T-cell (primary cell): Measurements from ENCODE around the gene CEP164. TPM values are rescaled to one million over a fixed set of nuclear protein-coding genes. Genes with fewer than 3 reads are reported as not detected.

ENCODE experiments used
- ATAC-seq, 4 experiments: fragments of 200-7000 bp in 3 of 4; fragments of 150-1000 bp in 1 of 4; cut with Tn5 transposase; replicated peaks in 1 of 4; 1 replicate in 3 of 4; 2 replicates in 1 of 4; pipeline ENCODE4 v1.10.0; 2021; ENCODE audit warnings: moderate library complexity in 3 of 4, mild to moderate bottlenecking in 2 of 4, moderate number of reproducible peaks in 1 of 4
- CTCF ChIA-PET, 2 donors: fragments of 300-600 bp; sonication (Branson Sonifier 250); formaldehyde crosslinking; loops; one replicate each; lab custom pipeline; 2022; ENCODE audit warnings: antibody characterized with exemption in 2 of 2; lab: Charles Lee
- POLR2A ChIA-PET, 2 donors: fragments of 300-600 bp; sonication (Branson Sonifier 250); formaldehyde crosslinking; loops; one replicate each; lab custom pipeline; 2022; ENCODE audit warnings: antibody characterized with exemption in 2 of 2; lab: Charles Lee
- DNase-seq, 35 experiments: peaks; one replicate each; pipeline versions ENCODE4 v3.0.0 to v3.0.0-alpha.2; 2013 to 2023
- H3K27ac ChIP-seq: one replicate; pipeline ENCODE4 v1.5.1; 2013; ENCODE audit warnings: low read length
- H3K27me3 ChIP-seq, 2 experiments: replicated peaks in 1 of 2; 1 replicate in 1 of 2; 2 replicates in 1 of 2; pipeline versions ENCODE4 v1.6.1 to v1.7.0; 2013; ENCODE audit warnings: low read length in 1 of 2, mixed read lengths in 1 of 2; ENCODE audit not compliant: control insufficient read depth in 2 of 2, insufficient read depth in 2 of 2; ENCODE audit errors: extremely low read depth in 1 of 2
- H3K36me3 ChIP-seq, 2 donors: 1 replicate in 1 of 2; 2 replicates in 1 of 2; pipeline versions ENCODE4 v1.6.1 to v1.7.0; 2013; ENCODE audit warnings: low read length in 1 of 2; ENCODE audit not compliant: control insufficient read depth in 2 of 2, insufficient read depth in 1 of 2; ENCODE audit errors: extremely low read depth in 1 of 2
- H3K4me1 ChIP-seq, 2 experiments: 1 replicate in 1 of 2; 2 replicates in 1 of 2; pipeline versions ENCODE4 v1.6.1 to v1.7.0; 2013; ENCODE audit warnings: low read length in 2 of 2, mixed read lengths in 1 of 2; ENCODE audit not compliant: insufficient read depth in 2 of 2, control insufficient read depth in 1 of 2; ENCODE audit errors: extremely low read depth in 1 of 2
- H3K4me3 ChIP-seq, 2 donors: 1 replicate in 1 of 2; 2 replicates in 1 of 2; pipeline versions ENCODE4 v1.5.1 to v1.7.0; 2013; ENCODE audit warnings: mild to moderate bottlenecking in 2 of 2, low read length in 1 of 2, moderate library complexity in 1 of 2; ENCODE audit not compliant: control insufficient read depth in 1 of 2; ENCODE audit errors: extremely low read depth in 1 of 2
- H3K9me3 ChIP-seq: 2 replicates; pipeline ENCODE4 v1.7.0; 2013
- H3K27ac Mint-ChIP-seq, 2 donors: one replicate each; pipeline ENCODE4 v1.8.0; 2020 to 2021; ENCODE audit warnings: mild to moderate bottlenecking in 2 of 2, mixed read lengths in 2 of 2
- H3K27me3 Mint-ChIP-seq, 2 donors: one replicate each; pipeline ENCODE4 v1.8.0; 2021 to 2022; ENCODE audit warnings: mixed read lengths in 2 of 2
- H3K36me3 Mint-ChIP-seq: one replicate; pipeline ENCODE4 v1.8.0; 2021; ENCODE audit warnings: mixed read lengths
- H3K4me1 Mint-ChIP-seq, 3 donors: one replicate each; pipeline ENCODE4 v1.8.0; 2020 to 2022; ENCODE audit warnings: mixed read lengths in 3 of 3, mild to moderate bottlenecking in 1 of 3
- H3K4me3 Mint-ChIP-seq, 3 donors: one replicate each; pipeline ENCODE4 v1.8.0; 2020 to 2022; ENCODE audit warnings: mild to moderate bottlenecking in 3 of 3, mixed read lengths in 3 of 3, moderate library complexity in 3 of 3
- H3K9me3 Mint-ChIP-seq, 3 donors: one replicate each; pipeline ENCODE4 v1.8.0; 2020 to 2022; ENCODE audit warnings: mixed read lengths in 3 of 3
- WGBS: methylation state at CpG from one replicate; pipeline ENCODE4 v1.1.5; 2013; ENCODE audit warnings: missing lambda C conversion rate; ENCODE audit not compliant: insufficient coverage; 5-methylcytosine and 5-hydroxymethylcytosine counted together
- total RNA-seq, 35 experiments: library from RNA in 6 of 35; stranded (reverse) in 6 of 35; fragments of 120-200 nt in 1 of 35; gene quantifications; one replicate each; pipeline versions ENCODE4 v1.2.1 to v1.2.4 and lab custom pipeline; 2013 to 2026

The CEP164 gene
- total RNA-seq, 5 donors from 2014 or later (not counting 1 experiment from before 2014, with no cell fraction given) = 44.5 to 59.9 (median 52.5) TPM

DNA sequence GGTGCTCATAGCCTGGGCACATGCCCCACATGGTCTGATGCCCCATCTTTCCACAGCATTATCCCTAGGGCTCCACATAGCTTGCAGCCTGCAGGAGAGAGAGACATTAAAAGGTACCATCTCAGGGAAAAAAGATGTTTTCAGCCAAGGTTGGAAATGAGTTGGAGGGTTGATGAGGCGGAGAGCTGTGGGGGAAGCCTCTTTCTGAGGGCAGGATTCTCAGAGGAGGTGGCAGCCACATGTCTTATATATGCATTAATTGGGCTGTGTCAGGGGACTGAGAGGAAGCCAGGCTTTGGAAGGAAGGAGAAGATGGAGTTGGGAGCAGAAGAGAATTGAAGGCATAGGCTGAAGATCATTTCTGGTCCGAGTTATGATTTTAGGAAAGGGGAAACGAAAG is 57.8 kb downstream of the CEP164 start:
- ChIA-PET CTCF (no interaction called here), POLR2A (no interaction called here)
- H3K27ac Mint-ChIP-seq = no peak overlapping the region
- no peaks in the 10 kb centered on the region for H3K27me3 ChIP-seq
- DNase-seq (no peak), ATAC-seq (no peak)
- peaks cover 0 to 59% of the 10 kb centered on the region in 2 donors for H3K36me3 ChIP-seq
- no peak overlapping the region for H3K27ac ChIP-seq
- H3K27me3 Mint-ChIP-seq = no peaks in the 10 kb centered on the region
- H3K9me3 Mint-ChIP-seq = no peaks in the 10 kb centered on the region
- no peaks in the 10 kb centered on the region for H3K4me1 Mint-ChIP-seq
- peaks cover 64% of the 10 kb centered on the region for H3K36me3 Mint-ChIP-seq
- H3K4me3 Mint-ChIP-seq = no peak overlapping the region
- no peaks in the 10 kb centered on the region for H3K4me1 ChIP-seq
- H3K4me3 ChIP-seq = no peak overlapping the region
- H3K9me3 ChIP-seq = no peaks in the 10 kb centered on the region
- WGBS = 100% methylated on average over 1 of the region's 3 CpGs

DNA sequence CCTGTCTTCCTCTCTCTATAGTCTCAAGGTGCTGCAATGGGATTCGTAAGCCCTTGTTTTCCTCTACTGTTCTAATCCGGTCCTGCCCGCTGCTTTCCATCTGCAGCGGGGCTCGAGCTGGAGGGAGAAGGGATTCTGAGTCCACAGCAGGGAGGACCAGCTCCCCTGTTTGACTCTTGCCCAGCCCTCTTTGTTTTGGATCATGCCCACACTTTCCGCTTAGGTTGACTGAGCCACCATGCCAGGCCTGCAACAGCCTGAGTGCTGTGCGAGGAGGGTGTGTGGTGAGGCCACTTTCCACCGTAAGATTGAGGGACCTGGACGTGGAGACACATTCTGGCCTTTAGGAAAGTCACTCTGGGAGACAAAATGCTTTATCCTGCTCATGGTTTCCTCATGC is 58.3 kb downstream of the CEP164 start:
- Mint-ChIP-seq H3K27me3 (no peaks in the 10 kb centered on the region), H3K4me1 (no peaks in the 10 kb centered on the region), H3K4me3 (no peak overlapping the region), H3K9me3 (no peaks in the 10 kb centered on the region), H3K27ac (no peak overlapping the region), H3K36me3 (peaks cover 64% of the 10 kb centered on the region)
- no peaks in the 10 kb centered on the region for H3K4me1 ChIP-seq
- DNase-seq (no peak), ATAC-seq (no peak)
- no peak overlapping the region for H3K27ac ChIP-seq
- no peaks in the 10 kb centered on the region for H3K27me3 ChIP-seq
- H3K9me3 ChIP-seq = no peaks in the 10 kb centered on the region
- POLR2A ChIA-PET = no interaction called here
- WGBS = 97% methylated on average over 8 of the region's 9 CpGs
- CTCF ChIA-PET = no interaction called here
- H3K4me3 ChIP-seq = no peak overlapping the region
- H3K36me3 ChIP-seq = peaks cover 0 to 59% of the 10 kb centered on the region in 2 donors

DNA sequence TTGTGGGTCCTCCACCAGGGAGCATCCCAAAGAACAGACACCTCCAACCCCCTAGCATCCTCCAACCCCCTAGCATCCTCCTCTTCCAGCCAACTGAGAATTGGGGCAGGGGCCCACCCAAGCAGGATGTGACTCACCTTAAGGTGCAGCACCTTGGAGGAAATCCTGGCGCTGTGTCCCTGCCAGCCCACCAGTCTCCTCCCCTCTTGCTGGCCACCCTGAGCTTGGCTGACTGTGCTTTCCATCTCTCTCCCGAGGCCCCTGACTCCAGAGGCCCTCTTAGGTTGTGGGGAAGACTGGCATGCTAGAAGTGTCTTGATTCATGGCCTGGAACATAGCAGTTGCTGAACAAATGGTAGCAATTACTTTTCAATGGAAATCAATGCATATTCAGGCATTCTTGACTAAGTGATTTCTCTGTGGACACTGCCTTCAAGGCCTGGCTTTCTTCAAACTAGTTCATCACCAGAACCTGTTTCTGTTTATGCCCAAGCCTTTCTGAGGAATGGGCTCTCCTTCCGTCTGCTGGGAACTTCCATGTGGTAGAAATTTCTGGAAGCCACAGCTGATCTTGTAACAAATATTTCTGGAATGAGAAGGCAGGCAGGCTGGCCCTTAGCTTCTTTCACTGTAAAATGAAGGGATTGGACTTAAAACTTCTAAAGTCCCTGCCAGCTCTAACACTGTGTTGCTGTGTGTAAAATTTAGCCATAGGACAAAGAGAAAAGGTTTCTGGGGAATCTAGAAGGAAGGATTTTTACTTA is 60.5 kb downstream of the CEP164 start:
- no peak for ATAC-seq
- CTCF ChIA-PET = no interaction called here
- peaks cover 72% of the 10 kb centered on the region for H3K36me3 Mint-ChIP-seq

DNA sequence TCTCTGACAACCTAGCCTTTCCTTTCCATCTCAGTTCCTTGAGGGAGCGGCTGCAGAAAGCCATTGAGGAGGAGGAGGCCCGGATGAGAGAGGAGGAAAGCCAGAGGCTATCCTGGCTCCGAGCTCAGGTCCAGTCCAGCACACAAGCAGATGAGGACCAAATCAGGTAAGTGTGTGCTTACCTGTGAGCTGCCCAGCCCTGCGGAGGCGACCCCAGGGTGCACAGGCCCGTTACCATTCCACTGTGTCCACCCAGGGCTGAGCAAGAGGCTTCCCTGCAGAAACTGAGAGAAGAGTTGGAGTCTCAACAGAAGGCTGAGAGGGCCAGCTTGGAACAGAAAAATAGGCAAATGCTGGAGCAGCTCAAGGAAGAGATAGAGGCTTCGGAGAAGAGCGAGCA is 63.1 kb downstream of the CEP164 start:
- Histone ChIP-seq H3K4me3 (no peak overlapping the region), H3K36me3 (peaks cover 13 to 76% of the 10 kb centered on the region in 2 donors), H3K27ac (no peak overlapping the region), H3K9me3 (no peaks in the 10 kb centered on the region), H3K4me1 (no peaks in the 10 kb centered on the region), H3K27me3 (no peaks in the 10 kb centered on the region)
- Mint-ChIP-seq H3K36me3 (peaks cover 77% of the 10 kb centered on the region), H3K27ac (no peak overlapping the region), H3K9me3 (no peaks in the 10 kb centered on the region), H3K27me3 (no peaks in the 10 kb centered on the region), H3K4me3 (no peak overlapping the region), H3K4me1 (no peaks in the 10 kb centered on the region)
- no peak for ATAC-seq
- 95% methylated on average over 8 of the region's 8 CpGs for WGBS
- no peak for DNase-seq
- CTCF ChIA-PET = no interaction called here
- POLR2A ChIA-PET = no interaction called here

More for the DNA sequence above, 60.5 kb downstream of the CEP164 start:
- Mint-ChIP-seq H3K4me3 (no peak overlapping the region), H3K9me3 (no peaks in the 10 kb centered on the region), H3K27me3 (no peaks in the 10 kb centered on the region), H3K4me1 (no peaks in the 10 kb centered on the region), H3K27ac (no peak overlapping the region)
- WGBS = 100% methylated on average over 1 of the region's 3 CpGs
- no peak overlapping the region for H3K27ac ChIP-seq
- no peaks in the 10 kb centered on the region for H3K9me3 ChIP-seq
- H3K36me3 ChIP-seq = peaks cover 0 to 62% of the 10 kb centered on the region in 2 donors
- DNase-seq = no peak
- no peaks in the 10 kb centered on the region for H3K4me1 ChIP-seq
- no peak overlapping the region for H3K4me3 ChIP-seq
- POLR2A ChIA-PET = interaction anchor here in 1 of 2 donors (0.6 kb wide), 1 partner anchor 46 kb away, joined by 3 read pairs; no protein-coding TSS in a partner anchor
- H3K27me3 ChIP-seq = no peaks in the 10 kb centered on the region

DNA sequence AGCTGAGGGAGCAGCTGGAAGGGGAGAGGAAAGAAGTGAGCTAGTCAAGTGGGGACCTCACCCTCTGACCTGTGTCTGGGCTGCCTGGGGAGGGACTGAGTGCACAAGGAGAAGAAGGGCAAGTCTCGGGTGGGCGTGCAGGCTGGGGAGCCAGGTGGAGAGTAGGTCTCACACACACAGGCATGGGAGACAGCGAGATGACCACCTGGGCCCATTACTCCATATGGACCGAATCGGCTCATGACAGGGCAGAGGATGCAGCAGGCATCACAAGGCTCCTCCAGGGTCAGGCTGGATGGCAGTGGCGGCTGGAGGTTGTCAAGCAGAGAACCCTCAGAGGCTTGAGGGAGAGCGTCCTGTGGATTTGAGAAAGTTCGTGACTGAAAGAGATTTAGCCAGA is 63.5 kb downstream of the CEP164 start:
- Histone ChIP-seq H3K27ac (no peak overlapping the region), H3K36me3 (peaks cover 15 to 78% of the 10 kb centered on the region in 2 donors), H3K9me3 (no peaks in the 10 kb centered on the region), H3K4me3 (no peak overlapping the region), H3K4me1 (no peaks in the 10 kb centered on the region), H3K27me3 (no peaks in the 10 kb centered on the region)
- DNase-seq = no peak
- Mint-ChIP-seq H3K27ac (no peak overlapping the region), H3K36me3 (peaks cover 77% of the 10 kb centered on the region), H3K4me1 (no peaks in the 10 kb centered on the region), H3K4me3 (no peak overlapping the region), H3K27me3 (no peaks in the 10 kb centered on the region), H3K9me3 (no peaks in the 10 kb centered on the region)
- ChIA-PET POLR2A (no interaction called here), CTCF (no interaction called here)
- 100% methylated on average over 3 of the region's 8 CpGs for WGBS
- ATAC-seq = no peak

DNA sequence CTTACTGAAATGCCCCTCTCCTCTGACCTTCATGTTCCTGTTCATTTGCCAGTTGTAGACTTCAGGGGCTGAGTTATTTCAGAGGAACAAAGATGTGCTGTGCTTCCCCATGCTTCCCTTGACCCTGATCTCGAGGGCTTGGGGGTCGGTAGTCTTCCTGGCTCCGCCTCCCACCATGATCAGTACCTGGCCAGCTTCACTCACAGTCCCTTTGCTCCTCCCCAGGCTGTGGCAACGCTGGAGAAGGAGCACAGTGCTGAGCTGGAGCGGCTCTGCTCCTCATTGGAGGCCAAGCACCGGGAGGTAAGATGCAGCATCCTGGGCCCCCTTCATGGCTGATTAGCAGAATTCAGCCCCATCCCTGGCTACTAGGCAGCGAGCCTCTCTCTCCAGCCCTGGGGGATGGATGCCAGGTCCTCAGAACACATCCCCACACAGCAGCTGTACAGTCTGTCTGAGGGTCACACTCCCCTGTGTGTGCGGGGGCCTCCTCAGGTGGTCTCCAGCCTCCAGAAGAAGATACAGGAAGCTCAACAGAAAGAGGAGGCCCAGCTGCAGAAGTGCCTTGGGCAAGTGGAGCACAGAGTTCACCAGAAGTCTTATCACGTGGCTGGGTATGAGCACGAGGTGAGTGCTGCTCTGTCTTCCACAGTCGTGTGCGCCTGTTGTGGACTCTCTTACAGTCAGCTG is 64.5 kb downstream of the CEP164 start:
- ChIA-PET POLR2A (no interaction called here), CTCF (no interaction called here)
- H3K27ac ChIP-seq = no peak overlapping the region
- H3K27me3 ChIP-seq = no peaks in the 10 kb centered on the region
- Mint-ChIP-seq H3K27ac (no peak overlapping the region), H3K4me3 (no peak overlapping the region), H3K9me3 (no peaks in the 10 kb centered on the region), H3K36me3 (peaks cover 78% of the 10 kb centered on the region), H3K27me3 (no peaks in the 10 kb centered on the region), H3K4me1 (no peaks in the 10 kb centered on the region)
- ATAC-seq (no peak), DNase-seq (no peak)
- 90% methylated on average over 9 of the region's 12 CpGs for WGBS
- H3K36me3 ChIP-seq = peaks cover 19 to 80% of the 10 kb centered on the region in 2 donors
- H3K4me1 ChIP-seq = no peaks in the 10 kb centered on the region
- no peaks in the 10 kb centered on the region for H3K9me3 ChIP-seq
- H3K4me3 ChIP-seq = no peak overlapping the region
